Body of pancreas (tissue), 4 donors: ENCODE data around the gene DAB1. TPM values are rescaled to one million over a fixed set of nuclear protein-coding genes. Genes with fewer than 3 reads are reported as not detected.
"Not testable (repeated sequence)": the region's sequence is repeated elsewhere in the genome, so short reads cannot be mapped to it uniquely, and the experiment has no call there.

Experiments used
- ATAC-seq: fragments of 150-250 bp; one replicate; pipeline ENCODE4 v1.9.1; 2016
- DNase-seq, 4 donors: peaks; one replicate each; pipeline ENCODE4 v3.0.0-alpha.2; 2019
- H3K27ac ChIP-seq, 4 donors: fragments of 200-600 bp; sonication (generic); 1 replicate in 3 of 4; 2 replicates in 1 of 4; pipeline versions ENCODE4 v1.5.1 to v1.6.1; 2016 to 2019; ENCODE audit warnings: mild to moderate bottlenecking in 1 of 4, mixed read lengths in 1 of 4, moderate library complexity in 1 of 4
- H3K27me3 ChIP-seq, 2 donors: fragments of 200-600 bp; sonication (generic); one replicate each; pipeline ENCODE4 v1.6.0; 2016; ENCODE audit warnings: mild to moderate bottlenecking in 1 of 2
- H3K36me3 ChIP-seq, 2 donors: fragments of 200-600 bp; sonication (generic); replicated peaks in 1 of 2; 2 replicates each; pipeline ENCODE4 v1.5.1; 2016; ENCODE audit warnings: low read depth in 2 of 2; ENCODE audit not compliant: insufficient read depth in 1 of 2
- H3K4me1 ChIP-seq: fragments of 200-600 bp; sonication (generic); one replicate; pipeline ENCODE4 v1.6.0; 2016
- H3K4me3 ChIP-seq, 2 donors: fragments of 200-600 bp; sonication (generic); 1 replicate in 1 of 2; 2 replicates in 1 of 2; pipeline ENCODE4 v1.5.1; 2016 to 2019
- H3K9me3 ChIP-seq, 3 donors: fragments of 200-600 bp; sonication (generic); 1 replicate in 2 of 3; 2 replicates in 1 of 3; pipeline ENCODE4 v1.5.1; 2016
- POLR2A ChIP-seq, 3 donors: fragments of 450-650 bp; IDR thresholded peaks; one replicate each; pipeline ENCODE4 v1.6.1; 2016; ENCODE audit warnings: antibody characterized with exemption in 3 of 3, mild to moderate bottlenecking in 2 of 3
- WGBS, 2 donors: methylation state at CpG; one replicate each; pipeline ENCODE4 v1.1.5; 2017; 5-methylcytosine and 5-hydroxymethylcytosine counted together
- intact Hi-C: fragments of 100-400 bp; cut with DNase I; formaldehyde crosslinking; loops from one replicate; pipeline ENCODE4 v1.15.1; 2023
- total RNA-seq, 2 donors: library from RNA; depleted of rRNA; stranded (reverse); fragments of >200 nt; gene quantifications; one replicate each; pipeline ENCODE4 v1.1.0, GENCODE V29; 2016
- TF ChIP-seq, protein P1 (sequence below), 7 experiments: fragments of 450-650 bp in 4 of 7; fragments of 200-600 bp in 3 of 7; sonication (generic) in 3 of 7; IDR thresholded peaks; one replicate each; pipeline ENCODE4 v1.5.1; 2016 to 2019; ENCODE audit warnings: antibody characterized with exemption in 7 of 7

Gene DAB1
- total RNA-seq, 2 donors from 2014 or later, result under 0.01 TPM; not detected in 1

DNA sequence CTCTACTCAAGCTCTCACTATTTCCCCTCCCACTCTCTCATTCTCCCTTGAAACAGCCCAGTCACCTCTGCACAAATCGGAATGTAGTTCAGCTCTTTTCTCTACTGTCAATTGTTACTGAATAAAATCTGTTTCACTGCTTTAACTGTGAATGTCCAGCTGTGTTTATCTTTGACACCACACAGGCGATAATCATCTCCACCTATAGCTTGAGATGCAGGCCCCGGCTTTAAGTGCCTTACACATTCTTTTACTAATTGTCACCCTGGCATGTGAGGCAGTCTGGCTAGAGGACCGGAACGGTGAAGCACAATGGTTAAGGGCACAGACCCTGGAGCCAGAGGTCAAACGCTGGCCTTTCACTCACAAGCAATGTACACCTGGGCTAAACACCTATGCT lies 335.2 kb downstream of the DAB1 start:
- TF ChIP-seq, protein P1, sequence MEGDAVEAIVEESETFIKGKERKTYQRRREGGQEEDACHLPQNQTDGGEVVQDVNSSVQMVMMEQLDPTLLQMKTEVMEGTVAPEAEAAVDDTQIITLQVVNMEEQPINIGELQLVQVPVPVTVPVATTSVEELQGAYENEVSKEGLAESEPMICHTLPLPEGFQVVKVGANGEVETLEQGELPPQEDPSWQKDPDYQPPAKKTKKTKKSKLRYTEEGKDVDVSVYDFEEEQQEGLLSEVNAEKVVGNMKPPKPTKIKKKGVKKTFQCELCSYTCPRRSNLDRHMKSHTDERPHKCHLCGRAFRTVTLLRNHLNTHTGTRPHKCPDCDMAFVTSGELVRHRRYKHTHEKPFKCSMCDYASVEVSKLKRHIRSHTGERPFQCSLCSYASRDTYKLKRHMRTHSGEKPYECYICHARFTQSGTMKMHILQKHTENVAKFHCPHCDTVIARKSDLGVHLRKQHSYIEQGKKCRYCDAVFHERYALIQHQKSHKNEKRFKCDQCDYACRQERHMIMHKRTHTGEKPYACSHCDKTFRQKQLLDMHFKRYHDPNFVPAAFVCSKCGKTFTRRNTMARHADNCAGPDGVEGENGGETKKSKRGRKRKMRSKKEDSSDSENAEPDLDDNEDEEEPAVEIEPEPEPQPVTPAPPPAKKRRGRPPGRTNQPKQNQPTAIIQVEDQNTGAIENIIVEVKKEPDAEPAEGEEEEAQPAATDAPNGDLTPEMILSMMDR (IDR thresholded peaks at IDR 0.05), result no peak
- TF ChIP-seq POLR2A (IDR thresholded peaks at IDR 0.05), result no peak
- H3K4me3 ChIP-seq, result no peak overlapping the region
- DNase-seq, result no peak
- H3K27me3 ChIP-seq, result no peaks in the 10 kb centered on the region
- H3K27ac ChIP-seq, result no peak overlapping the region
- no peaks in the 10 kb centered on the region for H3K4me1 ChIP-seq
- H3K9me3 ChIP-seq, result no peaks in the 10 kb centered on the region
- intact Hi-C loops, result no loop called here
- no peak for ATAC-seq
- WGBS, 2 donors, result 83 to 86% methylated on average over 6 of the region's 6 CpGs
- H3K36me3 ChIP-seq, result no peaks in the 10 kb centered on the region

DNA sequence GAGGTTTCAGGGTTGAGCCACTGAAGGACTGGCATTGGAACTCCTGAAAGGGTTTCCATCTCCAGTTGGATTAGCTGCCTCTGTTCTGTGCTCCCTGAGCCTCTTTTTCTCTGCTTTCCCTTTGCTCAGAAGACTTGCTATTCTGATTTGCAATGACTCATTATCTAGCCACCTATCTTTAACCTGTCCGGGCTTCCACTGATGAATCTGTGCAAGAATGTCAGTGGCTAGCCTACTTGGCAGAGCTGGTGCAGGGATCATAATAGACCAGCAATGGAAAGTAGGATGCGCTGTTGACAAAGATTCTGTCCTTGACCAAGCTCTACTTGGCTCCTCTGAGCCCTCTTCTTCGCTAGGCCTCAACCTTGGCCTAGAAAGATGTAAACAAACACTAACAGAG lies 336.2 kb downstream of the DAB1 start:
- H3K9me3 ChIP-seq, ATAC-seq, H3K27me3 ChIP-seq, DNase-seq, H3K4me1 ChIP-seq, H3K27ac ChIP-seq, intact Hi-C loops, H3K4me3 ChIP-seq, H3K36me3 ChIP-seq: not testable (repeated sequence)
- 92% methylated on average over 3 of the region's 3 CpGs; no CpG with 5 or more reads in 1 of the 2 donors for WGBS, 2 donors

DNA sequence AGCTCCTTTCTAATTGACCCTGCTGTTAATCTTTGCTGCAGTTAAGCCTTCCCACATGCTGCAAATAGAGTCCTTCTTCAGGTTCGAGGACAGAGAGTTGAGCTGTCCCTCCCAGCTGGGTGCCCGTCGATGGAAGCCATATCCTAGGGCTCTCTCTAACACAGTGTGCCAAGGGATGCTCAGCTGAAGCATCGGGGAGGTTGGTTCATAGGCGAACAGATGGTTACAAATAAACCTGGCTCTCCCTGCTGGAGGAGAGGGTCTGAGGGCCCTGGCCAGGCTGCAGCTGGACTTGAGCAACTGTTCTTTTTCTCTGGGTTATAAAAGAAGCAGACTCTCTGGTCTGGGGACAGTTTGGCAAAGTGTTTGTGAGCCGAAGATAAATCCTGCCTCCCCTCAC lies 337.7 kb downstream of the DAB1 start:
- Histone ChIP-seq H3K27me3 (no peaks in the 10 kb centered on the region), H3K27ac (no peak overlapping the region), H3K4me3 (no peak overlapping the region), H3K36me3 (no peaks in the 10 kb centered on the region), H3K4me1 (no peaks in the 10 kb centered on the region), H3K9me3 (no peaks in the 10 kb centered on the region)
- TF ChIP-seq POLR2A (IDR thresholded peaks at IDR 0.05), result no peak
- TF ChIP-seq, protein P1 (IDR thresholded peaks at IDR 0.05), result no peak
- 38 to 54% methylated on average over 6 of the region's 6 CpGs for WGBS, 2 donors
- ATAC-seq (no peak), DNase-seq (no peak)
- intact Hi-C loops, result no loop called here

DNA sequence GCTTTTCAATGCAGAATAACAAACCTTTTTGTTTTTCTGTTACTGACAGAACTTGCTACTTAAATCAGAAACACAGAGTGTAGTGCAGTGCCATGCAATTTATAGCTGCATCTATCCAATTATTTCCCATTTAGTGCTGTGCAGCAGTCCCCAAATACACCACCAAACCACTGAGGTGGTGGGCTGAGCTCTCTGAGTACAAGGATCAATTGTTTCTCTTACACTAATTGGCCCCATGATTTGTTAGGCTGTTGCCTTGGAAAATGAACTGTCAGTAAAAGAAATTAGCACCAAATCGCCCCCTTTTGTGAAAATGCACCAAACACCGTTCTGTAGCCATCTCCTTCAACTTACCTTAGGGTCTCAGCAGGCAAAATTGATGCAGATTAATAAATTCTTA lies 339.2 kb downstream of the DAB1 start:
- Histone ChIP-seq H3K4me3 (no peak overlapping the region), H3K36me3 (no peaks in the 10 kb centered on the region), H3K27me3 (no peaks in the 10 kb centered on the region), H3K9me3 (no peaks in the 10 kb centered on the region), H3K4me1 (no peaks in the 10 kb centered on the region), H3K27ac (no peak overlapping the region)
- DNase-seq (no peak), ATAC-seq (no peak)
- intact Hi-C loops, result no loop called here
- no peak for TF ChIP-seq POLR2A (IDR thresholded peaks at IDR 0.05)
- TF ChIP-seq, protein P1 (IDR thresholded peaks at IDR 0.05), result no peak
- WGBS, 2 donors, result 75 to 80% methylated on average over 2 of the region's 2 CpGs

DNA sequence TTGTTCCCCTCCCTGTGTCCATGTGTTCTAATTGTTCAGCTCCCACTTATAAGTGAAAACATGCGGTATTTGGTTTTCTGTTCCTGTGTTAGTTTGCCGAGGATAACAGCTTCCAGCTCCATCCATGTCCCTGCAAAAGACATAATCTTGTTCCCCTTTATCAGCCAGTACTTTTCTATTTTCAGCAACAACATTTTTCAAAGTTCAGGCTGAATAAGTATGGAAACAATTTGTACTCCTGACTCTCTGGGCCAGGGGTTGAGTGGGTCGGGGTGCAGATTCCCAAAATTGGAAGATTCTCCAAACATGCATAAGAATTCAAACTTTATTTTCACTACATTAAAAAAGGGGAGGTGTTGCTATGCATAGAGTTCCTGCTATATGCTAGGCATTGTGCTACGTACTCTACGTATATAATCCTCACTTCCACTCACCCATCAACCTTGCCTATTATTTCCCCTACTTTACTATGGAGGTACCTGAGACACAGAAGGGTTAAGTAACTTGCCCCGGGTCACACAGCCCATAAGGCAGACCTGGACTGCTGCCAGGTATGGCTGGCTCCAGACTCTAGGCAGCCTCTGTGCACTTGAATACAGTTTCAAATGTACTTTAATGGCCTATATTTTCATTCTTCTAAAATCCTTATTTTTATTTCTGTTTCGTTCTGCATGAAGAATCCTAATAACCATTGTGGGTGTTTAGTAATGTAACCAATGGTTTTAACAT lies 341.0 kb downstream of the DAB1 start:
- DNase-seq (no peak), ATAC-seq (no peak)
- Histone ChIP-seq H3K9me3 (no peaks in the 10 kb centered on the region), H3K4me1 (no peaks in the 10 kb centered on the region), H3K27me3 (no peaks in the 10 kb centered on the region), H3K36me3 (no peaks in the 10 kb centered on the region), H3K27ac (no peak overlapping the region), H3K4me3 (no peak overlapping the region)
- TF ChIP-seq, protein P1 (IDR thresholded peaks at IDR 0.05), result no peak
- no peak for TF ChIP-seq POLR2A (IDR thresholded peaks at IDR 0.05)
- WGBS, 2 donors, result 61 to 68% methylated on average over 7 of the region's 7 CpGs
- intact Hi-C loops, result no loop called here
